ENCODE data around the gene CNTNAP2. TPM values are rescaled to one million over a fixed set of nuclear protein-coding genes. Genes with fewer than 3 reads are reported as not detected.

The CNTNAP2 gene
- total and polyA plus RNA-seq, 2 experiments from 2014 or later = not detected

- in situ Hi-C loops (cut with MboI) = no loop called here
- Histone ChIP-seq H3K9ac (no peak overlapping the region), H3K27ac (no peak overlapping the region), H3K4me2 (ENCODE audit: unreplicated experiment) (no peak overlapping the region), H3K9me3 (ENCODE audit: low read depth) (no peaks in the 10 kb centered on the region), H2AFZ (no peak overlapping the region), H3K9me2 (ENCODE audit: insufficient read depth) (no peaks in the 10 kb centered on the region), H3K27me3 (replicated peaks; ENCODE audit: insufficient read depth) (no peaks in the 10 kb centered on the region), H3K4me3 (no peak overlapping the region), H3K36me3 (ENCODE audit: low read depth) (no peaks in the 10 kb centered on the region), H3K4me1 (ENCODE audit: insufficient read depth) (no peaks in the 10 kb centered on the region), H3K79me2 (ENCODE audit: insufficient read depth) (no peaks in the 10 kb centered on the region), H4K20me1 (ENCODE audit: insufficient read depth) (no peaks in the 10 kb centered on the region), H3F3A (ENCODE audit: insufficient read depth) (no peaks in the 10 kb centered on the region)
- WGBS, 2 experiments (ENCODE audit: low coverage in 1 of 2, low lambda C conversion rate in 2 of 2, missing lambda C conversion rate in 2 of 2) = 0 to 3% methylated on average over 2 of the region's 2 CpGs
- no peak for DNase-seq
- TF ChIP-seq EZH2phosphoT487 (IDR thresholded peaks at IDR 0.05; ENCODE audit: insufficient read depth, low read depth) = no peak
- TF ChIP-seq EZH2 (IDR thresholded peaks at IDR 0.05; ENCODE audit: insufficient read depth, poor library complexity, severe bottlenecking) = no peak
Measured at GRCh38 chr7:146865696-146866095, 749.1 kb downstream of the CNTNAP2 start.

DNA sequence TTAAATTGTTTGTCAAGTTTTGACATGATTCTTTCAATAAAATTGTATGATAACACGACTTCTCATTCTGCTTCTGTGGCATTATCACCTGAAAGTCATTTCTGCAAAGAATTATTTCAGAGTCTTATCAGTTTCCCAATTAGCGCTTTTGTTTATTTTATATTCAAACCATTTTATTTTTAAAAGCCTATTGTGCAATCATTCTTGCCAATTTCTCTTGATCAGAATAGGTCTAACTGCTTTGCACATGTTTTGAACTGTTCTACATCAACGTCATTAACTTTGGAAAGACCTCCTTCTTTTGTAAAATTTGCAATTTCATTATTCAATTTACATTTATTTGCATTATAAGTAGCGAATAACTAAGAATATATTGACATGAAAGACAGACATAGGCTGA is 758.1 kb downstream of the CNTNAP2 start:
- in situ Hi-C loops (cut with MboI) = no loop called here
- H3K4me1 ChIP-seq (ENCODE audit: insufficient read depth) = no peaks in the 10 kb centered on the region
- 23 to 27% methylated on average over 4 of the region's 4 CpGs for WGBS, 2 experiments (ENCODE audit: low coverage in 1 of 2, low lambda C conversion rate in 2 of 2, missing lambda C conversion rate in 2 of 2)

DNA sequence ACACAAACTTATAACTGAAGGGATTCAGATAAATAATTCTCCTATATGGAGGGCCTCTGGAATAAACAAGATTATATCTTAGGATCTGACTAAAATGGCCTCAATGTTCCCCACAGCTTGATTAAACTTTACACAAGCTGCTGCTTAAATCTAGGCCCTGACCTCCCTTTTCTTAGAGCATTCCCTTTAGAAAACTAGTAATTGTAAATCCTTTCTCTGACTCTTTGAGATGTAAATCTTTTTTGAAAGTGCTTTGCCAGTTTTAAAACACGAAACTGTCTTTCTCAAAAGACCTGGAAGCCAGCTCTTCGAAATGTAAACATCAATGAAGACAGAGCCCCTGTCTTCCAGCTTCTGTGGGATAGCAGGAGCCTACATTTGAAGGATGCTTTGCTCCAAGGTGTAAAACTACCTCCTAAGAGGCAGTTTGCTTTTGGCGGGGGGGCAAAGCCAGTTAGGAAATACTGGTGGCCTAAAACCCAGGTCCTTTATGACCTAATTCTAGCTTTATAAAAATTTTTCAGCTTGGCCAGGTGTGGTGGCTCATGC is 758.7 kb downstream of the CNTNAP2 start:
- Histone ChIP-seq H3K9ac (no peak overlapping the region), H3K27me3 (replicated peaks; ENCODE audit: insufficient read depth) (no peaks in the 10 kb centered on the region), H3K4me1 (ENCODE audit: insufficient read depth) (no peaks in the 10 kb centered on the region), H4K20me1 (ENCODE audit: insufficient read depth) (no peaks in the 10 kb centered on the region), H3K4me3 (no peak overlapping the region), H3K79me2 (ENCODE audit: insufficient read depth) (no peaks in the 10 kb centered on the region), H3K36me3 (ENCODE audit: low read depth) (no peaks in the 10 kb centered on the region), H2AFZ (no peak overlapping the region), H3K27ac (no peak overlapping the region), H3K9me3 (ENCODE audit: low read depth) (no peaks in the 10 kb centered on the region), H3K4me2 (ENCODE audit: unreplicated experiment) (no peak overlapping the region), H3F3A (ENCODE audit: insufficient read depth) (no peaks in the 10 kb centered on the region), H3K9me2 (ENCODE audit: insufficient read depth) (no peaks in the 10 kb centered on the region)
- no peak for DNase-seq
- in situ Hi-C loops (cut with MboI) = no loop called here
- whole genome bisulfite sequencing, 2 experiments (ENCODE audit: low coverage in 1 of 2, low lambda C conversion rate in 2 of 2, missing lambda C conversion rate in 2 of 2) = 1 to 3% methylated on average over 3 of the region's 3 CpGs
- TF ChIP-seq EZH2 (IDR thresholded peaks at IDR 0.05; ENCODE audit: insufficient read depth, poor library complexity, severe bottlenecking) = no peak
- no peak for TF ChIP-seq EZH2phosphoT487 (IDR thresholded peaks at IDR 0.05; ENCODE audit: insufficient read depth, low read depth)

More for the DNA sequence above, 758.1 kb downstream of the CNTNAP2 start:
- H4K20me1 ChIP-seq (ENCODE audit: insufficient read depth) = no peaks in the 10 kb centered on the region
- H2AFZ ChIP-seq = no peak overlapping the region
- no peak overlapping the region for H3K27ac ChIP-seq
- DNase-seq = no peak
- no peaks in the 10 kb centered on the region for H3K9me3 ChIP-seq (ENCODE audit: low read depth)
- no peak overlapping the region for H3K4me3 ChIP-seq
- no peaks in the 10 kb centered on the region for H3K36me3 ChIP-seq (ENCODE audit: low read depth)
- H3F3A ChIP-seq (ENCODE audit: insufficient read depth) = no peaks in the 10 kb centered on the region
- H3K4me2 ChIP-seq (ENCODE audit: unreplicated experiment) = no peak overlapping the region
- H3K9me2 ChIP-seq (ENCODE audit: insufficient read depth) = no peaks in the 10 kb centered on the region
- TF ChIP-seq EZH2phosphoT487 (IDR thresholded peaks at IDR 0.05; ENCODE audit: insufficient read depth, low read depth) (no peak), EZH2 (IDR thresholded peaks at IDR 0.05; ENCODE audit: insufficient read depth, poor library complexity, severe bottlenecking) (no peak)
- no peaks in the 10 kb centered on the region for H3K27me3 ChIP-seq (replicated peaks; ENCODE audit: insufficient read depth)
- no peak overlapping the region for H3K9ac ChIP-seq
- no peaks in the 10 kb centered on the region for H3K79me2 ChIP-seq (ENCODE audit: insufficient read depth)

DNA sequence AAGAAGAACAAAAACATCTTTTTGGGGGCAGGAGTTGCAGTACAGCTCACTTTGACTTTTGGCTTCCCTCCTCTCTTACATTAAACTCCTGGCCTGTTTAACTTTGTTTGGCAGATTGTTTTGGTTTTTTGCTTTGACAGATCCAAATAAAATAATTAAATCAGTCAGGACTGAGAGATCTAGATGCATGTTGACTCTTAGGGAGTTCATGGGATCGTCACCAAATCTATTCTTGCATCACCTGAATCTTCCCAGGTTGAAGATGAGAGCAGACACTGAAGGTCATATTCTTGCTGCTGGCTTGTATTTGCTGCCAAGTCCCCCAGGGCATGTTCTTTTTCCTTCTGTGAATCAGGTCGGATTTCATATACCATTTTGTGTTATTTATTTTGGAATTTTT is 759.4 kb downstream of the CNTNAP2 start:
- in situ Hi-C loops (cut with MboI) = no loop called here
- no peak overlapping the region for H3K27ac ChIP-seq
- no peaks in the 10 kb centered on the region for H3K36me3 ChIP-seq (ENCODE audit: low read depth)
- no peaks in the 10 kb centered on the region for H3K9me2 ChIP-seq (ENCODE audit: insufficient read depth)
- H3K4me3 ChIP-seq = no peak overlapping the region
- H3K4me2 ChIP-seq (ENCODE audit: unreplicated experiment) = no peak overlapping the region
- H3F3A ChIP-seq (ENCODE audit: insufficient read depth) = no peaks in the 10 kb centered on the region
- TF ChIP-seq EZH2phosphoT487 (IDR thresholded peaks at IDR 0.05; ENCODE audit: insufficient read depth, low read depth) = no peak
- no peak for TF ChIP-seq EZH2 (IDR thresholded peaks at IDR 0.05; ENCODE audit: insufficient read depth, poor library complexity, severe bottlenecking)
- H2AFZ ChIP-seq = no peak overlapping the region
- H3K4me1 ChIP-seq (ENCODE audit: insufficient read depth) = no peaks in the 10 kb centered on the region
- no peaks in the 10 kb centered on the region for H3K9me3 ChIP-seq (ENCODE audit: low read depth)
- no peaks in the 10 kb centered on the region for H4K20me1 ChIP-seq (ENCODE audit: insufficient read depth)
- H3K79me2 ChIP-seq (ENCODE audit: insufficient read depth) = no peaks in the 10 kb centered on the region
- H3K27me3 ChIP-seq (replicated peaks; ENCODE audit: insufficient read depth) = no peaks in the 10 kb centered on the region
- 6 to 11% methylated on average over 2 of the region's 2 CpGs for WGBS, 2 experiments (ENCODE audit: low coverage in 1 of 2, low lambda C conversion rate in 2 of 2, missing lambda C conversion rate in 2 of 2)
- H3K9ac ChIP-seq = no peak overlapping the region
- DNase-seq = no peak

DNA sequence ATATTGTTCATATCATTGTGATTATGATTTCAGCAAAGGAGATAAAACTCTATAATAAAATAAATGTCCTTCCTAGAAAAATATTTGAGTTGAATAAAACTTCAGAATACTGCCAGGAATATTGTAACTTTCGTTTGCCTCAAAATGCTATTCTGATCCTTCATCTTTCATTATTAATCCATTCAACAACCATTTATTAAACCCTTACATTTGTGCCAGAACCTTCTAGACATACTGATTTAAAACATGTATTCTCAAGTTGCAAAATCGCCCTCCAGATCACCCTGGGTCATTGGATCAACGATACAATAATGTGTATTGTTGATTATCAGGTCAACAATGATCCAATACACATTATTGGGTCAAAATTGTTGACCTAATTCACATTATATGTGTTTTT is 759.8 kb downstream of the CNTNAP2 start:
- H3K27ac ChIP-seq = no peak overlapping the region
- no peaks in the 10 kb centered on the region for H4K20me1 ChIP-seq (ENCODE audit: insufficient read depth)
- TF ChIP-seq EZH2 (IDR thresholded peaks at IDR 0.05; ENCODE audit: insufficient read depth, poor library complexity, severe bottlenecking) (no peak), EZH2phosphoT487 (IDR thresholded peaks at IDR 0.05; ENCODE audit: insufficient read depth, low read depth) (no peak)
- H3K4me1 ChIP-seq (ENCODE audit: insufficient read depth) = no peaks in the 10 kb centered on the region
- H3K9ac ChIP-seq = no peak overlapping the region
- DNase-seq = no peak
- H3K79me2 ChIP-seq (ENCODE audit: insufficient read depth) = no peaks in the 10 kb centered on the region
- H3F3A ChIP-seq (ENCODE audit: insufficient read depth) = no peaks in the 10 kb centered on the region
- 3 to 4% methylated on average over 3 of the region's 3 CpGs for WGBS, 2 experiments (ENCODE audit: low coverage in 1 of 2, low lambda C conversion rate in 2 of 2, missing lambda C conversion rate in 2 of 2)
- H3K4me3 ChIP-seq = no peak overlapping the region
- H3K27me3 ChIP-seq (replicated peaks; ENCODE audit: insufficient read depth) = no peaks in the 10 kb centered on the region
- H3K9me2 ChIP-seq (ENCODE audit: insufficient read depth) = no peaks in the 10 kb centered on the region
- no peaks in the 10 kb centered on the region for H3K36me3 ChIP-seq (ENCODE audit: low read depth)
- H3K4me2 ChIP-seq (ENCODE audit: unreplicated experiment) = no peak overlapping the region
- H2AFZ ChIP-seq = no peak overlapping the region
- no peaks in the 10 kb centered on the region for H3K9me3 ChIP-seq (ENCODE audit: low read depth)
- in situ Hi-C loops (cut with MboI) = no loop called here

Measured in GM23248 (cell line).